GM19043 (cell line): ENCODE data around the gene MICAL2.
"Not testable (repeated sequence)": the region's sequence is repeated elsewhere in the genome, so short reads cannot be mapped to it uniquely, and the experiment has no call there.

ENCODE experiments used
- ATAC-seq: cut with Tn5 transposase; IDR thresholded peaks from one replicate; pipeline ENCODE4 v1.9.1; 2021; ENCODE audit warnings: low read depth; ENCODE audit not compliant: unreplicated experiment

MICAL2 gene

DNA sequence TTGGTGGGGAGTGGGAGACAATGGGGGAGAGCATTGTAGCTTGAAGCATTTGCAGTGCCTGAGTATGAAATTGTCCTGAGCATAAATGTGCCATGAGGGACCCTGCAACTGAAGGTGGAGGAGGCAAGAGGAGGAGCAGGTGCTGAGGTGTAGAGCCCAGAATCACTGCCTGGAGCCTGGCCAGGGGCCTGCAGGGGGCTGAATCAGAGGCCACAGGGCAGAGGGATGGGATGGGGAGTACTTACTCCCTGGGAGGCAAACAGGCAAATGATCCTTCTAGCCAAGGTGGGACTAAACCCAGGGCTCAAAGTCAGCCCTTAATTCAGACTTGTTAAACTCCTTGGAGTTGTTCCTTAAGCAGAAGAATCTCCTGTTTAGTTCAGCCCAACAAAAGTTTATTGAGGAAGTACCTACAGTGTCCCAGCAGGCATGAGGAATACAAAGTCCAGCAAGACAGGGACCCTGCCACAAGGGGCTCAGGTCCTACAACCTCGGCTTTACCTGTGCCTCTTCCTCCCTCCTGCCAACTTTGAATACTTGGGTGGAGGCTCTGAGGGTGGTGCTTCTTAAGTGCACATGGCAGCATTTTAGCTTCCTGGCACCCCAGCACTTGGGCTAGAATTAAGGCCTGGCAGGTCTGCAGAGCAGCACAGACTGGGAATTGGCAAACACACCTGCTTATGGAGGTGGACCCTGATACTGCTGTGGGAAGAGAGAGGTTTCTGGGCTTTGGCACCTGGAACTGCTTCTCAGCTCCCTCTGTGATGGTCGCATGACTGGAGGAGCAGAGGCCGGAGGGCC lies 20.0 kb downstream of the MICAL2 start:
- no peak for ATAC-seq

DNA sequence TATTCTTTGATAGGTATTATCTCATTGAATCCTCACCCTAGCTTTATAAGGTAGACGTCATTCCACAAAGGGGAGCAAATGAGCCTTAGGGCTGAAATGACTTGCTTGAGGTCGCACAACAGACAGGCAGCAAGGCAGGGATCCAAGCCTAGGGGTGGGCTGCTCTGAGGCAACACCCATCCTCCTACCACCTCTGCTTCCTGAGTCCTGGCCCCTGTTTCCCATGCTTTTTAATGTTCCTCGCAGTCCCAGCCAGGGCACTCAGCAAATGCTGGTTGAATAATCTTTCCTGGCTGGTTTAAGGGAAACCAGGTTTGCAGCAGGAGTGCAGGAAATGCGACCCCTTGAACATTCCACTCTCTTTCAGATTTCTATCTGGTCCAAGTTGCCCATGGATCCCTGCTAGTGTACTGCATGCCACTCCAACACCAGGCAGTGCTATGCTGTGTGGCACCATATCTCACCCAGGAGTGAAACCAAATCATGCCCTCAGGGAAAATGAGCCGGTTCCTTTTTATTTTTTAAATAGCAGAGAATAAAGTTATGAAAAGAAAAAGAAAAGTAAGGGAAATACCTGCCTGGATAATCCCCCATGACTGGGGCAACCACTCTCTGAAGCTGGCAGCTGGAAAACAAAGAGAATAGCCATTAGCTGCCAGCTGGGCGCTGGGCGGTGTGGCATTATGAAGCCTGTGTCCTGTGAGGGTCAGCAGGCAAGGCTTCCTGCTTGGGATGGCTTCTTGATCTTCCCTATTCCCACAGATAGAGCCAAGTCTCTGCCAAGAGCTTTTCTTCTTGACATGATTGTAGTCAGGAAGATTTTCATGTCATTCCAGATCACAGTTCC lies 21.8 kb downstream of the MICAL2 start:
- ATAC-seq = no peak

DNA sequence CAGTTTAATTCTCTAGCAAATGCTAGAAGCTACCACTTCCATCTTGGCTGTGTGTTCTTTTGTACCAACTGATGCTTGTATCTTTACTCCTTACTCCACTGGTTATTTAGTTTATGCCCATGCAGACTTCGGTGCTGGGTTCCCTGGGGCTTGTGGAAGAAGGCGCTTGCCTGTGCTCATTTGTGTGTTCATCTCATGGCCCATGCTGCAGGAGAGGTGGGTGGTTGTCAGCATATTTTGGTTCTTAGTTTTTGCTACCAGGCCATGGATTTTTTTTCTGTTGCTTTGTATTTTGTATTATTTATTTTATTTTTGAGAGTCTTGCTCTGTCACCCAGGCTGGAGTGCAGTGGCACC lies 22.4 kb downstream of the MICAL2 start:
- no peak for ATAC-seq

DNA sequence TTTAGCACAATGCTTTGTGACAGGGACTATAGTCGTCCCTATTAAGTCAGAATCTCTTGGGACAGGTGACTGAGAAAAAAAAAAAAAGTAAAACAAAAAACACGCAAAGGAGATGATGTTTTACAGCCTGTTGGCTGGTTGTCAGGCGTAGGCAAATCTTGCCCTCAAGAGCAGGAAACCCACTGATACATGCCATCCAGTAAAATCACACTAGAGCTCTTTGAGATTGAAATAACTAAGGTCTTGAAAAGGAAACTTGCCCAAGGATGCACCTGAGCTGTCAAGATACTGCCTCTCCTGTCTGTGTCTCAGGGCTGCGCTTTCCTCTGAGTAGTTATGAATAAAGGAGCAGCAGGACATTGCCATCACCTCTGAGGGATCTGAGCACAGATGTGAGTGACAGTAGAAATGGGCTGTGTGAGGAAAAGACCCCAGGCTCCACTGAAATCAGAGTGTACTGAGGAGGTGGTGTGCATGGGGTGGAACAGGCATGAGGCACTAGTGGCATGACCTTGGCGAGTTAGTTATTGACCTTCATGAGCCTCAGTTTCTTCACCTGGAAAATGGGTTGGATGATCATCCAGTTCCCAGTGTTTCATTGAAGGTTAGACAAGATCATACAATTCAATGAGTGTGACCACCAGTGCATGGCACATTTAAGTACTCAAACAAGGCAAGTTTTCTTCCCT lies 23.3 kb downstream of the MICAL2 start:
- no peak for ATAC-seq

DNA sequence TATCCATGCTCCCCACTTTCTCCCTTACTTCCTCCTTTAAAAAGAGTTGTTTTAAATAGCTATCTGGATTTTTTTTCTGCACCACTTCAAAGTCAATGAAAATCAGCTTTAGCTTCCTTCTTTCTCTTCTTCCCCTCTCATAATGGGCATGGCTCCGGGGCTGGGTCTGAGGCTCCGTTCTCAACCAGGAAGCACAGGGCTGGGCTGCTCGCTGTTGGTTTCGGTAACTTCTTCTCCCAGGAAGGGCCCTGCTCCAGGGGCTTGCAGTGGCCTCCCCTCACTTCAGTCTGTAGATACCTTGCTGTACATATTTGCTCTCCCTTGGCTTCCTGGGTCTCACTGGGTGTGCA lies 23.8 kb downstream of the MICAL2 start:
- no peak for ATAC-seq

DNA sequence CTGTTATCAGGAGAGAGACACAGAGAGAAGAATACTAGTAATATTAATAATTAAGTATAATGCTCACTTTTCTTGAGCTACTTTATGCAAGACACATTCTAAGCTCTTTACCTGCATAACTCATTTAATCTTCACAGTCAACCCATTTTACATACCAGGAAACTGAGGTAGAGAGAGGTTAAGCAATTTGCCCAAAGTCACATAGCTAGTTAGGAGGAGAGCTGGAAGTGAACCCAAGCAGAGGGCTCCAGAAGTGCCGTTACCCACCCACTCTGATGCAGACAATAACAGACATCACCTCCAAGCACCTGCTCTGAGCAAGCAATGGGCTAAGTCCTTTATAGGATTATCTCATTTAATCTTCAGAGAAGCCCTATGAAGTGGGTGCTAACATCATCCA lies 24.8 kb downstream of the MICAL2 start:
- ATAC-seq = no peak

DNA sequence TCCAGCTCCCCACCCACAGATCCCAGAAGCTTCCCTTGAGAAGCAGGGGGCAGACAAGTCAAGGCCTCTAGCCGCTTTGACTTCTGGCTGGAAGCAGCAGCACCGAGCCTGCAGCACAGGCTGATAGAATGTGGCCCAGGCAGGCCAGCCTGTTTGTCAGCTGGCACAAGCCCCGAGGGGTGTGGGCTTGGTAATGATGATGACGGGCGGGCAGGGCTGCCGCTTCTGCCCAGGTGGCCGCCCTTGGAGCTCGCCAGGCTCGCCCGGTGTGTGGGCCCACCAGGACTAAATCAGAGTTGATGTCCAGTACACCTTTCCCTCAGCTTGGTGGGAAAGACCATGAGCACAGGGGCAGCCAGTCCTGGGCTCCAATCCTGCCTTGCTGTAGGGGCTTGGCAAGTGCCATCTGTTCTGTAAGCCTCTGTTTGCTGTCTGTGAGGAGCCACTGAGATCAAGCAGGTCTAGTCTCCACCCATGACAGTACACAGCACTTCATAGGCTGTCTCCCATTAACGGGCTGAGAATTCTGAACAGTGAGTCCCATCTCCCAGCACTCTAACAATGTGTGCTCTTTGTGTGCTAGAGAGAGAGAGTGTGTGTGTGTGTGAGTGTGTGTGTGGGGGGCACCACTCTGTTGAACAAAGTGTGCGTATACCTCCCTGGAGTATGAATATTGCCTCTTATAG lies 26.8 kb downstream of the MICAL2 start:
- ATAC-seq = no peak

DNA sequence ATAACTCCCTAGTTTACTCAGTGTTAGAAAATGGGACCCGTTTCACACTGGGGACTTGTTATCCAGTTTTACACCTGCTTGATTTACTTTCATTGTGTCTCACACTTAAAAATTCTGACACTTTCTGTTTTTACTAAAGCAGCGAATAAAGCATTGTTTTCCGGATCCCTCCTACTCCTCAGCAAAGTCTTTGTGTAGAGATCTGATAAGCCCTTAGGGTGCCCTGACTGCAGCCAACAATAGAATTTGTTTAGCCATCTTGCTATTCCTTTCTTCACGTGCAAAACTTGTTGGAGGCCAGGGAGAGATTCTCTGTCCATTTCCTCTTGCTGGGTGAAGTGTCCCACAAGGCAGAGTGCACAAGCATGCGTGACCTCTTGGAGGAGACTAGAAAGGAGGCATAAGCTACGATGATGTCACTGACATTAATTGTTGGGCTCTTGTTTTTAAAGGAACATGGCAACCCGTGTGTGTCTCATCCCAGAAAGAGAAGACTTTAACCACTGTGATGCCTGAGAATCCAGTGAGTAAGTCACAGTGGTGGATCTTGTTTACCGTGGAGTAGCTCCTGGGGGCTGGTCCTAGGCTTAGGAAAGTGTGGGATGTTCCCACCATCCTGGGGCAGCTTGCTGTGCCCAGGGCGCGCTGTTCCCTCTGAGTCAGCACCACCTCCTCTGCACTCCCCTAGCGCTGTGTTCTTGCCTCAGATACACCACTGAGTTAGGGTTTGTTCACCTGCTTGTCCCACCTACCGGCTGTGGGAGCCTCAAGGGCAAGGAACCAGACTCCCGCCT lies 27.7 kb downstream of the MICAL2 start:
- ATAC-seq = no peak

DNA sequence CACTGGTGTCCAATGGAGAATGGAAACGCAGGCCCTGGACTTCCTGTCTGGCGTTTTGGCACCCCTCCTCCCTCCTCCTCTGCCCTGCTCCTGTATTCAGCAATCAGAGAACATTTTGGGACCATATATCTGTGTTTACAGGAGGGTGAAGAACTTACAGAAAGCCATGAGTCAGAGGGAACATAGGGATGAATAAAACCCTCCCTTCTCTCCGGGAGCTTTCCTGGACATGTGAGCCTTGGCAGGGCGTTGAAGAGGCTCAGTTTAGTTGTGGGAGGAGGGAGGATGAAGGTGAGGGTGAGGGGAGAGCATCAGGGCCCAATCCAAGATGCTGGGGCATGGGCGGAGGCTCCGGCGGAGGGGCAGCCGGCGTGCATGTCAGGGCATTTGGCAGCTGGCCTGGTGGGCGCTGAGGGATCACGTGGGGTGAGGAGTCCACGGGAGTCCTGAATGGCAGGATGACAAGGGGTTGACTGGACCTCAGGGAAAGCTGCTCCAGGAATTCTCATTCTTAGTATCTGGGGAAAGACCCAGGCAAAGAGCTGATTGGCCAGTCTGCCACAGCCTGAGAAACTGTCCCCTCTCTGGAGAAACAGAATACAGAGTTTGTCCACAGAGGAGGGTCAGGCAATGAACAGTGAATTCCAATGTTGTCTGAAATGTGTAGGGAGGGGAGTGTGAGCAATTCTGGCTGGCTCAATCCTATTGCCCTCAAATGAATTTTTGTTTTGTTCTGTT lies 28.9 kb downstream of the MICAL2 start:
- ATAC-seq = no peak

DNA sequence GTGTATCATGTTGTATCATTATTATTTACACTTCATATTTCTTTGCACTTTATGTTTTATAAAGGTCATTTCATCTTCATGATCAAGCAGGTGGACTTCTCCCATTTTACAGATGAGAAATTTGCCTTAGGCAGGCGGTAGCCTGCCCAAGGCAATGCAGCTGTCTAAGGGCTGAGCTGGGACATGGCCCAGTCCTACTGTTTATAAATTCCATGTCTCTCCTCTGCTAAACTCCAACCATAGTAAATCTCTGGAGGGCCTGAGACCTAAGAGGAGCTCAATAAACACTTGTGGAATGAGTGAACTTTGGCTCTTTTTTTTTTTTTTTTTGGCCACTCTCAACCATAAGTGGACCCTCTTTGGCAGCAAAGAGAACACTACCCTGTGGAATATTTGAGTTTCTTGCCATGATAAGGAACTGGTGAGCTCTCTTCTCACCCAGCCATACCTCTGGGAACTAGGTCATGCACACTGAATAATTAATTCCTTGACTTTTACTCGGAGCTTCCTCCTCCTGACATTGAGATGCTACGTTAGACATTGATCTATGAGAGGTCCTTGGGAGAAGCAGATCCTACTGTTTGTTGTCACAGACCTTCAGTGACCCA lies 29.9 kb downstream of the MICAL2 start:
- no peak for ATAC-seq

DNA sequence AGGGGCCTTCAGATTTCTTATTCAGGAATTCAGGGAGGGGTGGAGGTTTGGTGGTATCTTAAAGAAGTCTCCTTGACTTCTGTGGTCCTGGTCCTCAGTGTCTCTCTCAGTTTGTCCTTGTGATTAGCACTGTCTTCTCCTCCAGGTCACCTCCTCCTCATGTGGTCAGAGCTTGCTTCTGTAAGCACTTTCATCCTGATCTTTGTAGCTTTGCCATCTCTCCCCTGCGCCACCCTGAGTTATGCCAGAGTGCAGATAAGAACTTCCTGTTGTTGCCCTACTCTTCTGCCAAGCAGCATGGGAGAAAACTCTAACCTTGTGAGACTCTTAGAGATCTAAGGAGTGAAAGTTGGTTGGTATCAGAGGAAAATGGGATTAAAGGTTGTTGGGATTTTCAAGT lies 30.9 kb downstream of the MICAL2 start:
- no peak for ATAC-seq

DNA sequence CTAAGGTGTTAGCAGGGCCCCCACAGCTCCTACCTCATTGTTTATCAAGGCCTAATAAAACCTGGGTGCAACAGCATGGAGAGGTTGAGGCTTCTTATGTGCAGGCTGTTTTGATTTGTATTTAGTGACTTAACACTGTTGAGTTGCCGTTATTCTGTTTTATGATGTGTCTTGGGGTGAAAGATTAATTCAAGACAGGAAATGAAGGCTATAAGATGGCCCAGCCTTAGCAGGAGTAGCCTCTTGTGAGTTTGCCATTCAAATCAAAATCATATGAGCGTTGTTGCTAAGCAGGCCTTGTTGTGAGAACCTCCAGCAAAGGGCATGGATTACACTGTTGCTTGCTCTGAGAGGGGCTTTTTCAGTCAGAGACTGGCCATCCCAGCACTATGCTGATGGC lies 31.8 kb downstream of the MICAL2 start:
- ATAC-seq = no peak

DNA sequence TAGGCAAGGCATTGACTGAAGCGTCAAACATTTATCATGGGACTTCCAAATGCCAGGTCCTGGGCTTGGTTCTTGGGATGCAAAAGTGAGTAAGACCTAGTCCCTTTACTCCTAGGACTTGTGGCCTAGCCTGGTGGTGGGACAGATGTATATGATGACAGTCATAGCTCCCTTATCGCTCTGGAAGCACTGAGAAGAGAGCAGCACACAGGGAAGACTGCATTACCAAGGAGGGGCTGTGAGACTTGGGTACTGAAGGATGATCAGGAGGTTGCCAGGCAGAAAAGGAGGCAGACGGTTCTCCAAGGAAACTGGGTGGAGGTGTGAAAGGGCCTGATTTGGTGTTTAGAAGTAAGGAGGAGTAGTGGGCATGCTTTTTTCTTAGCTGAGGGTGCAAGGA lies 32.5 kb downstream of the MICAL2 start:
- ATAC-seq = no peak

DNA sequence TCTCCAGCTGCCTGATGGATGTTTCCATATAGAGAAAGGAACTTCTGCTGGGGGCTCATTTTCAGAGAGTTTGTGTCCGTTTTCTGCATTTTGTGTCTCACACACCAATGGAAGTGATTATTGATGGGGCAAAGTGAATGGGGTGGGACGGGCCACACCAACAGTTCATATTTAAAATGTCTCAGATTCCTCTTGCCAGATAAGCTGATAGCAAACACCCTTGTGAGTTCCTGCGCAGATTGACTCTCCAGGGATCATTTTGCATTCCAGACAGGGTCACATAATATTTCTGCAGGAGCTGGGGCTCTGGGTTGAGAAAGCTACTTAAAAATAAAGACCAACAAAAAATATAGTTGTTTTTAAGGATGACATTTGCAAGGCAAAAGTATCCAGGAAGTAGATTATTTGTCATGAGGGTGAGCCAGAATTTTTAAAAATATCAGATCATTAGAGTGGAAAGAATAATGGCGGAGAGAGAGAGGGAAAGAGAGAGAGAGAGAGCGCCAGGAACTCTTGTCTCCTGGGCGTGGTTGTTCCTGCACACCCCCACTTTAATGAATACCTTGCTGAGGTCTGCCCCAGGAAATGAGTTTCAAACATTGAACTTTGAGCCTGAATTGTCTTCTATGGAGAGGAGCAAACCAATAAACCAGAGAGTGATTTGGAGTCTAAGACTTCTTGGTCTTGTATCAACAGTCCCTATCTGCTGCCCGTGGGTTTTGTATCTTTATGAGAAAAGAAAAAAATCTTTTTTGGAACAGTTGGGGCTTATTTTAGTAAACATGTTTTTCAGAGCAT lies 33.3 kb downstream of the MICAL2 start:
- no peak for ATAC-seq

DNA sequence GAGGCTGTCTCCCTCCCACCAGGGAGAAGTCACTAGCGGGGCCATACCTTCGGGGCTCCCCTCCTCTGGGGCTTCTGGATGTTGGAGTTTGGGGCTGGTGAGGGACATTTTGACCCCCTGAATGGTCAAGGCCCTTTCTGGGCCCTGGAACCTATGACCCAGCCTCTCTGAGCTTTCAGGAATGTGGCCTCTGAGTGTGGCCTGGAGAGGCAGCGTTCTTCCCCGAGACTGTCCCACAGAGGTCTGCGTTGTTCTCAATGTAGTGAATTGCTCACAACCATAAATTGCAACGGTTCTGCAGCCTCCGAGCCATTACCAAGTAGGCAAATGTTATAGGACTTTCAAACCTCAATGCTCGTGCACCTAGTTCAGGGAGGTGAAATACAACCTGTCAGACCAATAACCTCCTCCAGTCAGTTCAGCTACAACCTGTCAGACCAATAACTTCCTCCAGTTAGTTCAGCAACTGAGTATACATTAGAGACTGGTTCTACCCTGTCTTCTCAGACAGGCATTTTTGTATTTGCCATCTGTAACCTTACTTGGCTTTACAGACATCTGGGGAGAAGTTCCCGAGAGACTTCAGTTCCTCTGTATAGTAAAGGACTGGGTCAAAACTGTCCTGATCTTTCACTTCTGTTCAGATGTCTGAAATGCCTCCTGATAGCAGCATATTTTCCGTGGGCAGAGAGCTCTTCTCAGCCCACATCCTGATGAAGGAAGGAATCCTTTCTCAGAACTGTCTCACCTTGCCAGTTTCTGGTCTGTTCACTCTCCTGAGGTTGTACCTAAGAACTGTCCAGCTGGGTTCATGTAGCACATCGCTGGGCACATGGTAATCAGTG lies 34.2 kb downstream of the MICAL2 start:
- no peak for ATAC-seq

DNA sequence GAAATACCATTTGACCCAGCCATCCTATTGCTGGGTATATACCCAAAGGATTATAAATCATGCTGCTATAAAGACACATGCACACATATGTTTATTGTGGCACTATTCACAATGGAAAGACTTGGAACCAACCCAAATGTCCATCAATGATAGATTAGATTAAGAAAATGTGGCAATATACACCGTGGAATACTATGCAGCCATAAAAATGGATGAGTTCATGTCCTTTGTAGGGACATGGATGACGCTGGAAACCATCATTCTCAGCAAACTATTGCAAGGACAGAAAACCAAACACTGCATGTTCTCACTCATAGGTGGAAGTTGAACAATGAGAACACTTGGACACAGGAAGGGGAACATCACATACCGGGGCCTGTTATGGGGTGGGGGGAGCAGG lies 36.3 kb downstream of the MICAL2 start:
- ATAC-seq = not testable (repeated sequence)

DNA sequence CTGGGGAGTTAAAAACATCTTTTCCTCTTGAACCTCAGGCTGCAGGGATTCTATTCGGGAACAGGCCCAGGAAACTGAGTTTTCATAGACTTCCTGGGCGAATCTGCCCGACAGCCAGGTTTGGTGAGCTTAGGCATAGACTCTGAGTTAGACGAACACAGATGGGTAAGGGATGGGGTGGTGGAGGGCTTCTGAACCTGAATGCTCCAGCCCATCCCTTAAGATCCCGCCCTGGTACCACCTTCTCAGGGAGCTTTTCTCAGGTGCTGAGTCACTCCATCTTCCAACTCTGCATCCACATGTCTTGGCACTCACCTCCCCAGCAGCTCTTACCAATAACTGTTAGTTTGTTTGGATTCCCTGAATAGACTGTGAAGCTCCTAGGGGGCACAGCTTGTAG lies 37.4 kb downstream of the MICAL2 start:
- no peak for ATAC-seq
